HG03060 (cell line): ENCODE results near the gene KCNMA1.

ENCODE experiments used
- ATAC-seq: cut with Tn5 transposase; IDR thresholded peaks from one replicate; pipeline ENCODE4 v1.9.1; 2021; ENCODE audit warnings: low read depth, moderate number of reproducible peaks; ENCODE audit not compliant: unreplicated experiment

Gene KCNMA1

GRCh38 chr10:77120012-77120411 is 517.6 kb downstream of the KCNMA1 start:
- ATAC-seq: no peak

- no peak for ATAC-seq
These were observed 518.9 kb downstream of the KCNMA1 start for GRCh38 chr10:77118603-77119282.

DNA sequence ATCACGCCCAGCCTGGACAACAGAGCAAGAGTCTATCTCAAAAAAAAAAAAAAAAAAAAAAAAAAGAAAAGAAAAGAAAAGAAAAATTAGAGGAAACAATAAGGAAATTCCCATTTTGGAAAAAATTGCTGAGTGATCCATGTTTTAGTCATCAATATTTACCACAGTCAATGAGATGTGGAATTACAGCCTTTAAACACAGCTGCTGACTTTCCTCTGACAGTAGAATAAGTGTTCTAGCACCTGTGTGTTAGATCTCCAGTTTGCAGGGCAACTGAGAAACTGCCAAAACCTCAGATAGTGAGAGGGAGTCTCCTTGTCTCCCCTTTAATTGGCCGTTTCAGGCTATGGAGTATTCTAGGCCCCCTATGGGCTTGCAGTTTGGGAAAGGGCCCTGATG is 520.1 kb downstream of the KCNMA1 start:
- ATAC-seq: no peak

GRCh38 chr10:77116904-77117303 is 520.7 kb downstream of the KCNMA1 start:
- ATAC-seq: no peak

DNA sequence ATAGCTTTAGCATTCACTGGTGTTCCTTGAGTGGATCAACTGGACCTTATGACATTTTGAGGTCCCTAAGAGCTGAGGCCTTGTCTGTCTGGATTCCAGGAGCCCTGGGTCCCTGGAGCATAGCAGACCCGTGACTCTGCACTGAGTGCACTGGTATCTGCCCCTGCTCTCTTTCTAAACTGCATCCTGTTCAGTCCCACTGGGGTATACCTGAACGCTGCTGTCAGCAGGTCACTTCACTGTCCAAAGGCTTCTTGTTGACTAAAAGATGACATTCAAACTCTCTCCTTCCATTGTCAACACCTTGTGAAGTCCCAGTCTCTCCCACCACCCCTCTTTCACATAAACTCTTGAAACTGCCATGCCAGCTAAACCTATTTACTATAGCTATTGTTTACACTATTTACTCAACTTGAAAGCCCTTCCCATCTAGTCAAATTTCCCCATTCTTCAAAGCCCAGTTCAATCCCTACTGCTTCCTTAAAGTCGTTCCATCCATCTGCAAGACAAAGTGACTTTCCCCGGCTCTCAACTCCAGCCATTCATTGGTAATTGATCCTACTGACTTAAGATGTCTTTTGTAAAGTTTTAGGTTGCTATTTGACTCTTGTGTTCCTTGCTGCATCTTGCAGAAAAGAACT is 523.3 kb downstream of the KCNMA1 start:
- ATAC-seq: no peak

- ATAC-seq: no peak
These were observed 525.7 kb downstream of the KCNMA1 start for GRCh38 chr10:77111611-77112550.

DNA sequence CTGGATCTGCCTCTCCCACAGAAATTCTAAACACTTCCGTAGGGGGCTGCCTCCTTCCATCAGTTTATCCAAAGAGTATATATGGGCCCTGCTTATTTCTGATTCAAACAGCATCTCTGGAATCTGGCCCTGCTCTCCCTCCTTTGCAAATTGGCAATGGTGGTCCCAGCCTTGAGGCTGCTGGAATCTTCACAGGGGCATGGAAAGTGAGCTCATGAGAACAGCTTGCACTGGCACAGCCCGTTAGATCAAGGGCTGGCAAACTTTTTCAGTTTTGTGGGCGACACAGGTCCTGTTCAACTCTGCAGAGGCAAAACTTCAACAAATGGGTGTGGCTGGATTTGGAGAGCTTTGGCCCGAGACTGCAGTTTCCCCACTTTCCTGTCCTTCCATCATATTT is 526.9 kb downstream of the KCNMA1 start:
- no peak for ATAC-seq

DNA sequence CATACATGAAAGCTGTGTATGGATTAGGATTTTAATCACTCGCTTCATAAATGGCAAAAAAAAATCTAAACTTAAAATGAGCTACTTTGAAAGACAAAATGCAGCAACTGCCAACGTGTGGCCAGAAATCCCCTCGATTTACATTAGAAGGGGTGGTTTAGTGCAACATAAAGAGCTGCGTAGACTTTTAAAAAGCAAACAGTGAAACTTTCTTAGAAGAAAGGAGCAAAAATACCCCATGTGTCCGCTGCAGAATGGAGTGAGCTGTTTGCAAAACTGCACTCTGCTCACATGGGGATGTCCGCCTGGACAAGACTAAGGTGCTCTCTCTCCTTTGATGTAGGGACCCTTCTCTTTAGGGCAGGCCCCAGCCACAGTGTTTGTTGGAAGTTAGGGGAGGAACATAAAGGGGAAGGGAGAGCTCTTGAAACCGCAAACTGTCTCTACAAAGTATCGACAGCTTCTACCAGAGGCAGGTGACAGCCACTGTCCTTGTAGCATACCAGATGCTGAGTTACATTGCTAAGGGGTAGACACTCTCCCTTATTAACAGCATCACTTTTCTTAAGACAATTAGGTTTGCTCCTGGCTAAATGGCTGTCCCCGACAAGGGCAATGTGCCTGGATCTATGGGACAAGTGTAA is 528.1 kb downstream of the KCNMA1 start:
- no peak for ATAC-seq

DNA sequence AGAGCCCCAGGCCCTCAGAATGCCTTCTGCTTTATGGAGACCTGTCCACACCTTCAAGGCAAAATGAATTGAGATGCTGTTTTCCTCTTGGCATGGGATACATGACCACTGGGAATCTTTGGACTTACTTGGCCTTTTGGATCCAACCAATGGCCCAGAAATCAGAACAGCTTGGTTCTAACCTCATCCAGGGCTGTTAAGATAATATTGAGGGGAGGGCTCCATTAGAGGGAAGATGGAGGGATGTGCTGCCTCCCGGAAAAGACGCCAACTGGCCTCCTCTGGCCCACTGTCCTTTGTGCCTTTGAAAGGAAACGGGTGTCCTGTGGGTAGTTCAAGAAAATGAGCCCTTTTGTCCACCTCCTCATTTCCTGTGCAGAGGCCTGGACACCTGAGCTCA is 530.9 kb downstream of the KCNMA1 start:
- no peak for ATAC-seq

DNA sequence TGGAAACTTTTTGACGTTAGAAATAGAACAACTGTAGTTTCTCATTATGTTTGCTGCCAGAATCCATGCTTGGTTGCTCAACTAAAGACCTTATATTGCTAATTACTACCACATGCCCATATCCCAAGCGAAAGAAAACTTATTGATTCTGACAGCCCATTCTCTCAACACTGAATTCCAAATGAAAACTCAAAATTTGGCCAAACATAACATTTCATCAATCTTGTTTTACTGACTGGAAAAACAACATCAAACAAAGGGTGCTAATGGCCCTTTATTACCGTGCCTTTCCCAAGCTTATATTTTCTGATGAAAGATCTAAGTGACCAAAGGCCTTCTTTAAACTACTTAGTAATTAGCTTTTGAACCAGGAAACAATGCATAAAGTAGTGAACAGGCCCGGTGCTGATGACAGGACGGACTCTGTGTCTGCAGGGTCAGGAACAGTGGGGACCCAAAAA is 531.8 kb downstream of the KCNMA1 start:
- ATAC-seq: no peak

DNA sequence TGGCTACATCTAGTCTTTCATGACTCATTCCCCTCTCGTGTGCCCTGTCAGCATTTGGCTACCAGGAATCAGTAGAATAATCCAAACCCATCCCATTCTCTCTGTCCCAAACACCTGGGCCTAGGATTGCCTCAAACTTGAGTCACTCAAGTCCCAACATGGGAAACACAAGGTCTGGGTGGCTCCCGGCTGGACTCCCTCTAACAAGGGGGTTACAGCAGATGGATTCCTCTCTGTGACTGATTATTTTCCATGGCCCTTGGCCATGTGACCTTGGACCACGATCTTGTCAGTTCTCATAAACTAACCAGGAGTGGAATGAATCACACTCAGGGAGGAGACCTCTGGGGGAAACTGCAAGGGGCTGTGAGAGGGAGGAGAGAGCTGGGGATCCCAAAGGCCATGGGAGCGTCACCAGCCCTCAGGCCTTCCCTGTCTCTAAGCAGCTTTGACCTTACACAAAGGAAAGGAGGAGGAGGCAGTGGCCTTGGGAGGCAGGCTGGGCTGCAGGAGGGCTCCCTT is 533.1 kb downstream of the KCNMA1 start:
- ATAC-seq: no peak

GRCh38 chr10:77103213-77103612 is 534.4 kb downstream of the KCNMA1 start:
- no peak for ATAC-seq

DNA sequence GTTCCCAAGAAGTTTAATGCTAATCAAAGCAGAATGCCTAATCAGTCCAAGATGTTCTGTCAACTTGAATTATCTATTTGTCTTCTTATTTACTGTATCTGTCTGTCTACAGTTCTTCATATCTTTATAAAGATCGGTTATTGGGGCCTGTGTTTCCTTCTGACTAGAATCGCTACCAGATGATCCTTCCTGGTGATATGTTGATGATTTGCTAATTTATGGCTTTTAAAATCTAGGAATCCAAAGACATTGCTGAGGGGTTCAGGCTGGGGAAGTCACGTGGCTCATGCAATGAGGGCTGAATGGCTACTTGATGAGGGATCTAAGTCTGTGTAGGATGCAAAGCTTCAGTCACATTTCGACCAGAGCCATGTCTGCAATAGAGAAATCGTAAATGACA is 536.3 kb downstream of the KCNMA1 start:
- ATAC-seq: no peak

DNA sequence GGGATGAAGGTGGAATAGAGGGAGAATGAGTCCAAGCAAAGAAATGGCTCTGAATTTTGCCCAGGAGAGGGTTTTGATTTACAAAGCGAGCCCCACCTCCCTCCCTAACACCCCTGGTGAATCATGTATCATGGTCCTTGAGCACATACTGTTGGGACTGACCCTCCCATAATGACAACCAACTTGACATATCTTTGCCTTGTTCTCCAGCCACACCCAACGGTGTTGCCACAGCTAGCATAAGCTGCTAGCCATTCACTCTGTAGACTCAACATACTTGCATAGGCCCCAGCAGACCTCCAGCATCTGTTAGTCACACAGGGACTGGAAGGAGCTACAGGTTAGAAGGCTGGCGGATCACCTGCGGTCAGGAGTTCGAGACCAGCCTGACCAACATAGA is 538.5 kb downstream of the KCNMA1 start:
- ATAC-seq: no peak

- no peak for ATAC-seq
These were observed 540.0 kb downstream of the KCNMA1 start for GRCh38 chr10:77097625-77098024.

DNA sequence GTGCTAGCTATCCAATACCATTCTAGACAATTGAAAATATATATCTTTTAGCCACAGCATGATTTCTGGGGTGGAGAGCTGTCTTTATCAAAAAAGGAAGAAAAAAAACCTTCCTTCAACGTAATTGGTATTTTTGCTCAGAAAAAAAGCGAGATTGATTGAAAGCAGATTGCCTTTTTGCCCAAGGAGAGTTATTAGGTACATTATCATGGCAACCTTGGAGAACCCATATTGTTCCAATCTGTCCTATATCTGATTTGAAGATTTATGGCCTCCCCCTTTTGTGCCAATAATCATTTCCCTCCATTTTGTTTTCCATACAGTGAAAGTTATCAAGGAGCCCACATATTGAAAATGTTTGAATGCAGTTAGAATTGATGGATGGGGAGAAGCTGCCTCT is 544.5 kb downstream of the KCNMA1 start:
- no peak for ATAC-seq

DNA sequence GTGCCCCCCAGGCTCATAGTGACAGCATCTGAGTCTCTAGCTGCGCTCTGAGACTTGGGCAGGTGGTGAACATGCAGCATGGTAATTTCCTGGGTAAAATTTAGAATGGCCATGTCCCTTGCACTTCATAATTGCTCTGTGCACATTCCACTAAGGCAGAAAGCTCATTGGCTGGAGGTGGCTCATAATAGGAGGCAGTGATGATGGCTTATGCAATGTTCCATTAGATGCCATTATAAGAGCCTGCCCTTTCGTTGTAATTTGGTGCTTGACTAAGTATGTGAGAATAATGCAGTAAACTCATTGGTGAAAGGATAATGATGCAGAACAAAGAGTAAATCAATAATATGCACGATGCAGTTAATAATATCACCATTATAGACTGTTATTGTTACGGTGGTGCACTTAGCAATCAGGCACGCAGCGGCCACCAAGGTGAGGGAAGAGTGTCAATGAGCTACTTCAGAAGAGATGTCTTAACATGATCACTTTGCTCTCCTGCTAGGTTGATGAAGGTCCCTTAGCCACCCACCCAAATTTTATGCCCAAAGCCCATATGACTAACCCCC is 545.9 kb downstream of the KCNMA1 start:
- no peak for ATAC-seq

DNA sequence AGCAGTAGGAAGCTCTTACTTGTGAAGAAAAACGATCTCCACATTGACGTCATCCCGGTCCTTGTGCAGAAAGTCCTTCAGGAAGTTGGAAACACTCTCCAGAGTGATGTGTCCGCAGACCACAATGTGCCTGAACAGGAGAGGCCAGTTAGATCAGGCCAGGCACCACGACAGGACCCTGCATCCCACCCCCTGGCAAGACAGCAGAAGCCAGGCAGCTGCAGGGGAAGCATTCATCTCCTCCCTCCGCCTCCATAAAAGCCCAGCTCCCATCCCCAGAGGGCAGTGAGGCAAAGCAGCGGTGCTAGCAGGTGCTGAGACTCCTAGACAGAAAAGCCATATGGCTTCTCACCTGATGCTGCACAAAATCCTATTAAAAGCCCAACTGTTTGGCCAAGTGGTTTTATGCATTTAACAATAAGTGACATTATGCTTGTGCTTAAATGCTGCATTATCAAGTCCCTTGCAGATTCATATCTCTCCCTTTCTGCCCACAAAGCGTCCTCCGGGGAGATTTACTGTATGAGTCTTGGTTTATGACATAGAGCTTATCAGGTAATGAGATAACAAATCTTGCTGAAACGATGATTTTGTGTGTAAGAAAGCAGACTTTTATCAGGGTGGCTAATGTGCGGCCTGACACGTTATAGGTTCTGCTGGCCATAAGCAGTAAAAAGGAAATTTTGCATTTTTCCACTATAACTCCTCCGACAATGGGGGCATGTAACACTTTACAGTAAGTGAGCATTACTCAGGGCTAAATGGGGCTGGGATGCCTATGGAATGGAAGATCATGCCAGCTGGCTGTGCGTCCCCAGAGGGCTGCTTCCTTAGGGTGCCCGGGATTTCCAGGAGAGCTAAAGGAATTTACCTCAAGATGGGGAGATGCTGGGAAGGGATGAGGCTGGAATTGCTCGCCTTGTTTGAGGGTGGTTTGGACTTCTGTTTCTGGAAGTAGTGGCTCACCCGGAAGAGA is 546.9 kb downstream of the KCNMA1 start:
- ATAC-seq: no peak

DNA sequence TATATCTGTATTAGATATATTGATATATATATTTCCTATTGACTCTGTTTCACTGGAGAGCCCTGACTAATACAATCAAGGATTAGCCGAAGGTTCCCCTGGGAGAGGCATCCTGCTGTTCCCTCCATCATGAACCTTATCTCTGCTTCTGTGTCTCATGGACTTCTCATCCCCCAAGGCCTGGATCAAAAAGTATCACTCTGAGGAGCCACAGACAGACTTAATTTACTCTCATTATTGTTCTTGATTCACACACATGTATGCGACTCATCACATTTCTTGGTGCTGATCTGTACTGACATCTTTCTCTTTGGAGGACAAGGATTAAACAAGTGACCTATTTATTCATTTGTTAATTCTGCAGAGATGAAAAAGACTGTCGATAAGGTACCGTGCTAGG is 550.2 kb downstream of the KCNMA1 start:
- no peak for ATAC-seq
